CD4-positive, alpha-beta T cell (primary cell): ENCODE data around the gene MS4A4E. TPM values are rescaled to one million over a fixed set of nuclear protein-coding genes. Genes with fewer than 3 reads are reported as not detected.
"Not testable (repeated sequence)": the region's sequence is repeated elsewhere in the genome, so short reads cannot be mapped to it uniquely, and the experiment has no call there.

Source experiments
- ATAC-seq: fragments of 200-7000 bp; cut with Tn5 transposase; one replicate; pipeline ENCODE4 v1.10.0; 2022; ENCODE audit warnings: mild to moderate bottlenecking; ENCODE audit not compliant: poor library complexity
- CTCF ChIA-PET: fragments of 350-600 bp; sonication (Branson Sonifier 250); formaldehyde crosslinking; loops from one replicate; lab custom pipeline; 2021; ENCODE audit warnings: antibody characterized with exemption, inconsistent platforms; lab: Charles Lee
- POLR2A ChIA-PET: fragments of 350-600 bp; sonication (Branson Sonifier 250); formaldehyde crosslinking; loops from one replicate; lab custom pipeline; 2021; ENCODE audit warnings: antibody characterized with exemption, inconsistent platforms; lab: Charles Lee
- DNase-seq, 14 experiments: peaks; one replicate each; pipeline ENCODE4 v3.0.0-alpha.2; 2013 to 2020; ENCODE audit warnings: mixed read lengths in 2 of 14
- H3K27ac ChIP-seq, 2 donors: one replicate each; pipeline versions ENCODE4 v1.5.1 to v1.7.0; 2013; ENCODE audit warnings: low read length in 2 of 2, low read depth in 1 of 2, mild to moderate bottlenecking in 1 of 2
- H3K27me3 ChIP-seq, 2 experiments: 1 replicate in 1 of 2; 2 replicates in 1 of 2; pipeline versions ENCODE4 v1.6.1 to v1.7.0; 2013; ENCODE audit warnings: low read length in 2 of 2, control low read depth in 1 of 2, mild to moderate bottlenecking in 1 of 2, moderate library complexity in 1 of 2; ENCODE audit not compliant: insufficient read depth in 2 of 2, control insufficient read depth in 1 of 2
- H3K36me3 ChIP-seq: one replicate; pipeline ENCODE4 v1.6.1; 2013; ENCODE audit warnings: low read length, control low read depth; ENCODE audit not compliant: insufficient read depth
- H3K4me1 ChIP-seq: one replicate; pipeline ENCODE4 v1.6.1; 2013; ENCODE audit warnings: low read length, control low read depth; ENCODE audit not compliant: insufficient read depth
- H3K4me3 ChIP-seq: one replicate; pipeline ENCODE4 v1.5.1; 2013; ENCODE audit warnings: mild to moderate bottlenecking, low read length, moderate library complexity
- H3K9me3 ChIP-seq, 2 experiments: 1 replicate in 1 of 2; 2 replicates in 1 of 2; pipeline versions ENCODE4 v1.6.1 to v1.7.0; 2013; ENCODE audit warnings: low read length in 2 of 2, mild to moderate bottlenecking in 2 of 2, control low read depth in 1 of 2, moderate library complexity in 1 of 2; ENCODE audit not compliant: control insufficient read depth in 1 of 2, insufficient read depth in 1 of 2
- H3K27ac Mint-ChIP-seq: one replicate; pipeline ENCODE4 v1.8.0; 2020; ENCODE audit warnings: mixed read lengths
- H3K27me3 Mint-ChIP-seq: one replicate; pipeline ENCODE4 v1.8.0; 2021; ENCODE audit warnings: mixed read lengths
- H3K36me3 Mint-ChIP-seq: one replicate; pipeline ENCODE4 v1.8.0; 2021; ENCODE audit warnings: low read depth, mixed read lengths
- H3K4me1 Mint-ChIP-seq: one replicate; pipeline ENCODE4 v1.8.0; 2021; ENCODE audit warnings: low read depth, mixed read lengths
- H3K4me3 Mint-ChIP-seq: one replicate; pipeline ENCODE4 v1.8.0; 2020; ENCODE audit warnings: mild to moderate bottlenecking, mixed read lengths
- H3K9me3 Mint-ChIP-seq: one replicate; pipeline ENCODE4 v1.8.0; 2020; ENCODE audit warnings: mixed read lengths
- CTCF ChIP-seq: fragments of 200-600 bp; IDR thresholded peaks from one replicate; pipeline ENCODE4 v1.8.0; 2022; ENCODE audit warnings: antibody characterized with exemption, mild to moderate bottlenecking
- intact Hi-C, 2 experiments: fragments of 100-400 bp; cut with DNase I in 1 of 2; cut with micrococcal nuclease in 1 of 2; formaldehyde crosslinking; loops; one replicate each; pipeline versions ENCODE4 v1.15.1 to v1.9.0; 2023 to 2025; cut with DNase I, micrococcal nuclease
- total RNA-seq, 174 experiments: library from RNA in 2 of 174; stranded (reverse) in 2 of 174; gene quantifications; one replicate each; pipeline ENCODE4 v1.2.3 and lab custom pipeline; 2021 to 2026

Gene MS4A4E
- total RNA-seq, 2 experiments from 2014 or later: not detected

- ChIA-PET POLR2A (no interaction called here), CTCF (no interaction called here)
- no peak overlapping the region for H3K27ac Mint-ChIP-seq
- H3K27ac ChIP-seq: no peak overlapping the region
- H3K27me3 Mint-ChIP-seq: peaks cover 11% of the 10 kb centered on the region
- intact Hi-C loops: no loop called here
- no peak for ATAC-seq
- H3K9me3 Mint-ChIP-seq: no peaks in the 10 kb centered on the region
- no peak for DNase-seq
- no peaks in the 10 kb centered on the region for H3K4me1 Mint-ChIP-seq
- H3K27me3 ChIP-seq: no peaks in the 10 kb centered on the region
- no peak for TF ChIP-seq CTCF
- H3K36me3 Mint-ChIP-seq: no peaks in the 10 kb centered on the region
- H3K4me3 Mint-ChIP-seq: no peak overlapping the region
- no peaks in the 10 kb centered on the region for H3K36me3 ChIP-seq
- peaks cover 4 to 5% of the 10 kb centered on the region in 2 experiments for H3K9me3 ChIP-seq
- no peaks in the 10 kb centered on the region for H3K4me1 ChIP-seq
- H3K4me3 ChIP-seq: no peak overlapping the region
Observed at GRCh38 chr11:60204922-60205321, 38.0 kb downstream of the MS4A4E start.

- H3K4me3 Mint-ChIP-seq, H3K36me3 ChIP-seq, H3K4me1 Mint-ChIP-seq, intact Hi-C loops, H3K27ac Mint-ChIP-seq, H3K9me3 Mint-ChIP-seq, H3K27me3 ChIP-seq, CTCF ChIA-PET, ATAC-seq, H3K27ac ChIP-seq, POLR2A ChIA-PET, H3K4me1 ChIP-seq, DNase-seq, H3K27me3 Mint-ChIP-seq, H3K9me3 ChIP-seq, H3K4me3 ChIP-seq, H3K36me3 Mint-ChIP-seq: not testable (repeated sequence)
Observed at GRCh38 chr11:60201334-60201733, 41.6 kb downstream of the MS4A4E start.

DNA sequence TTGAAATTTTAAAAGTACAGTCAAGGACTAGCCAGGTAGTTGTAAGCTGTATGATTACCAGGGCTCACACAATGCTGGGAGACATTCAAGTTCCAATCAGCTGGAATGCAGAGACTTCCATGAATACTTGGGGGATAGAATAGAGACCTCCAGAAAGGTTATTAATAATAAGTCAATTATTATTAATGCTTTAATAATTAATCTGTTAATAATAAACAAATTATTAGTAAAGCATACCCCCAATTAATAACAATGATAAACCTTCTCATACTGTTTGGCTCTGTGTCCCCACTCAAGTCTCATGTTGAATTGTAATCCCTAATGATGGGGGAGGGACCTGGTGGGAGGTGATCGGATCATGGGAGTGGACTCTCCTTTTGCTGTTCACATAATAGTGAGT, 45.5 kb downstream of the MS4A4E start:
- H3K4me1 ChIP-seq: no peaks in the 10 kb centered on the region
- H3K4me1 Mint-ChIP-seq: peaks cover 26% of the 10 kb centered on the region
- no peak overlapping the region for H3K4me3 ChIP-seq
- no peak overlapping the region for H3K27ac Mint-ChIP-seq
- no peaks in the 10 kb centered on the region for H3K27me3 ChIP-seq
- ChIA-PET CTCF (no interaction called here), POLR2A (no interaction called here)
- H3K27ac ChIP-seq: no peak overlapping the region
- H3K9me3 ChIP-seq: peaks cover 4% of the 10 kb centered on the region in 2 experiments
- no peaks in the 10 kb centered on the region for H3K9me3 Mint-ChIP-seq
- DNase-seq (no peak), ATAC-seq (no peak)
- no peaks in the 10 kb centered on the region for H3K36me3 ChIP-seq
- no peaks in the 10 kb centered on the region for H3K36me3 Mint-ChIP-seq
- intact Hi-C loops: no loop called here
- no peak for TF ChIP-seq CTCF
- H3K27me3 Mint-ChIP-seq: peaks cover 10% of the 10 kb centered on the region
- no peak overlapping the region for H3K4me3 Mint-ChIP-seq

- no peaks in the 10 kb centered on the region for H3K9me3 Mint-ChIP-seq
- Histone ChIP-seq H3K4me1 (no peaks in the 10 kb centered on the region), H3K27ac (no peak overlapping the region), H3K27me3 (no peaks in the 10 kb centered on the region), H3K4me3 (no peak overlapping the region), H3K36me3 (no peaks in the 10 kb centered on the region), H3K9me3 (no peaks in the 10 kb centered on the region)
- H3K27me3 Mint-ChIP-seq: peaks cover 10% of the 10 kb centered on the region
- no peaks in the 10 kb centered on the region for H3K36me3 Mint-ChIP-seq
- intact Hi-C loops: no loop called here
- no peak for DNase-seq
- POLR2A ChIA-PET: no interaction called here
- ATAC-seq: no peak
- no peak for TF ChIP-seq CTCF
- peaks cover 26% of the 10 kb centered on the region for H3K4me1 Mint-ChIP-seq
- CTCF ChIA-PET: no interaction called here
- peak overlapping the region; percentile 66 for H3K27ac Mint-ChIP-seq
- H3K4me3 Mint-ChIP-seq: peak overlapping the region; percentile 70
Observed at GRCh38 chr11:60195923-60196368, 47.0 kb downstream of the MS4A4E start.
